ENCODE measurements around the gene JARID2.

Gene JARID2

DNA sequence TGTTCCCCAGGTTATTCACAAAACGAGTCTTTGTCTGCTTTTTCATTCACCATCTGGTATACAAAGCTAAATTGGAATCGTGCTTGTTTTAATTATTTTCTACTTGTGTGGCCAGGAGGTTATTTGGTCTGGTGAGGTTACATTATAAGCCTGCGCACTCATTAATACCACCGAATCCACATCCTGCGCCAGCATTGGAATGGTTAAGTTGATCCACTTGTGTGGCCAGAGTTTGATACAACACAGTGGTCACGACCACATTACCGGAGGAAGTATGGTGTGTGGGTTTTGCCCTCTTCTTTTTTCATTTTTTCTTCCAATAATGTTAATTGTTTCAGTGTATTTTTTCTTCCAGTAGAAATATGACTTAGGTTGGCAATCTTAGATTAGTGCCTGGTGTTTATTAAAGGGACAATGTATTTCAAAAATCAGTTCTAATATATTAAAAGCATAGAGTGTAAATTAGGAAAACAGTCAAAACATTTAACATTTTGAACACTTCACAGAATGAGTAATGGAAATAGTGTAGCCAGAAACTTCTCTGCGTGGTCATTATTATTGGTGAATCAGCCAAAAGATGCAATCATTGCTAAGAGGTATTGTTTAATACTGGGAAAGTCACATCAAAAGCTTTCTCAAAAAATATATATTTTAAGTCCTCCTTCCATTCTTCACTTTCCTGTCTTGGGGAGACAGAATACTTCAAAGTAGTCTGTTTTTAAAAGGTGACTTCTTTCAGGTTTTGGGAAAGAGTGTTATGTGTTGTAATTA, 84.5 kb downstream of the JARID2 start:
- TF ChIP-seq FOXP2 (optimal IDR thresholded peaks at IDR 0.05; ENCODE audit: borderline replicate concordance, extremely low read depth, extremely low read length, insufficient read depth) (no peak), TAF1 (IDR thresholded peaks at IDR 0.05; ENCODE audit: borderline replicate concordance, insufficient read depth, low read length) (no peak), POLR2AphosphoS5 (IDR thresholded peaks at IDR 0.05; ENCODE audit: low read depth, low read length) (no peak), SIN3A (IDR thresholded peaks at IDR 0.05; ENCODE audit: borderline replicate concordance, insufficient read depth, low read length) (no peak)
- TF ChIP-seq, protein P1, sequence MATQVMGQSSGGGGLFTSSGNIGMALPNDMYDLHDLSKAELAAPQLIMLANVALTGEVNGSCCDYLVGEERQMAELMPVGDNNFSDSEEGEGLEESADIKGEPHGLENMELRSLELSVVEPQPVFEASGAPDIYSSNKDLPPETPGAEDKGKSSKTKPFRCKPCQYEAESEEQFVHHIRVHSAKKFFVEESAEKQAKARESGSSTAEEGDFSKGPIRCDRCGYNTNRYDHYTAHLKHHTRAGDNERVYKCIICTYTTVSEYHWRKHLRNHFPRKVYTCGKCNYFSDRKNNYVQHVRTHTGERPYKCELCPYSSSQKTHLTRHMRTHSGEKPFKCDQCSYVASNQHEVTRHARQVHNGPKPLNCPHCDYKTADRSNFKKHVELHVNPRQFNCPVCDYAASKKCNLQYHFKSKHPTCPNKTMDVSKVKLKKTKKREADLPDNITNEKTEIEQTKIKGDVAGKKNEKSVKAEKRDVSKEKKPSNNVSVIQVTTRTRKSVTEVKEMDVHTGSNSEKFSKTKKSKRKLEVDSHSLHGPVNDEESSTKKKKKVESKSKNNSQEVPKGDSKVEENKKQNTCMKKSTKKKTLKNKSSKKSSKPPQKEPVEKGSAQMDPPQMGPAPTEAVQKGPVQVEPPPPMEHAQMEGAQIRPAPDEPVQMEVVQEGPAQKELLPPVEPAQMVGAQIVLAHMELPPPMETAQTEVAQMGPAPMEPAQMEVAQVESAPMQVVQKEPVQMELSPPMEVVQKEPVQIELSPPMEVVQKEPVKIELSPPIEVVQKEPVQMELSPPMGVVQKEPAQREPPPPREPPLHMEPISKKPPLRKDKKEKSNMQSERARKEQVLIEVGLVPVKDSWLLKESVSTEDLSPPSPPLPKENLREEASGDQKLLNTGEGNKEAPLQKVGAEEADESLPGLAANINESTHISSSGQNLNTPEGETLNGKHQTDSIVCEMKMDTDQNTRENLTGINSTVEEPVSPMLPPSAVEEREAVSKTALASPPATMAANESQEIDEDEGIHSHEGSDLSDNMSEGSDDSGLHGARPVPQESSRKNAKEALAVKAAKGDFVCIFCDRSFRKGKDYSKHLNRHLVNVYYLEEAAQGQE (IDR thresholded peaks at IDR 0.05; ENCODE audit: insufficient read depth in 1 of 2, low read depth in 2 of 2, low read length in 2 of 2), result no peak

DNA sequence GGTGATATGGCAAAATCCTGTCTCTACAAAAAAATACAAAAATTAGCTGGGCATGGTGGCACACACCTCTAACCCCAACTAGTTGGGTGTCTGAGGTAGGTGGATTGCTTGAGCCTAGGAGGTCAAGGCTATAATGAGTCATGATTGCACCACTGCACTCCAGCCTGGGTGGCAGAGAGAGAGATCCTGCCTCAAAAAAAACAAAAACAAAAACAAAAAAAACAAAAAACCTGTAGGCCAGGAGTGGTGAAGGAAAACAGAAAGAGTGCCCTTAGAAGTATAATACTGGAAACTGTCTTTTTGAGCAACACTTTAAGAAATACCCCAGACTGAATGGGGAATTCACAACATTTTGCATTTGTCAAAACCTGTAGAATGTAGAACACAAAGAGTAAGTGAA, 85.3 kb downstream of the JARID2 start:
- TF ChIP-seq TAF1 (IDR thresholded peaks at IDR 0.05; ENCODE audit: borderline replicate concordance, insufficient read depth, low read length), result no peak
- no peak for TF ChIP-seq POLR2AphosphoS5 (IDR thresholded peaks at IDR 0.05; ENCODE audit: low read depth, low read length)
- no peak for TF ChIP-seq FOXP2 (optimal IDR thresholded peaks at IDR 0.05; ENCODE audit: borderline replicate concordance, extremely low read depth, extremely low read length, insufficient read depth)
- no peak for TF ChIP-seq SIN3A (IDR thresholded peaks at IDR 0.05; ENCODE audit: borderline replicate concordance, insufficient read depth, low read length)
- TF ChIP-seq, protein P1 (IDR thresholded peaks at IDR 0.05; ENCODE audit: insufficient read depth in 1 of 2, low read depth in 2 of 2, low read length in 2 of 2), result no peak

DNA sequence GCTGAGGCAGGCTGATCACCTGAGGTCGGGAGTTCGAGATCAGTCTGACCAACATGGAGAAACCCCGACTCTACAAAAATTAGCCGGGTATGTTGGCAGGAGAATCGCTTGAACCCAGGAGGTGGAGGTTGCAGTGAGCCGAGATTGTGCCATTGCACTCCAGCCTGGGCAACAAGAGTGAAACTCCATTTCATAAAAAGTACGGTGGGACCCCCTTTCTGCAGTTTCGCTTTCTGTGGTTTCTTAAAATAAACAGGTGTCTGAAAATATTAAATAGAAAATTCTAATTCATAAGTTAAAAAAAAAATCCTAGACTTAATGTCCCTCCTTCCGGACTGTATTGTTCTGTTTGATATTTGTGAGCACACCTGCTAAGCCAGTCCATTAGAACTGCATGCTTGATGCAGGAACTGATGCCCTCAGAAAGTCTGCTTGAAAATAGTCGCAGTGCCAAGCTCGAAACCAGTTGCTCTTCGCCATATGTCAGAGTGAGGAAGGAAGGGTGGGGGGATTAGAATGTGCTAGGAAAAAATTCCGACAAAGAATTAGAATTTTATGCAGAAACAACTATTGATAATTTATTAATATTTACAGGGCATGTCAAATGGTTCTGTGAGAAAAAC, 85.9 kb downstream of the JARID2 start:
- no peak for TF ChIP-seq SIN3A (IDR thresholded peaks at IDR 0.05; ENCODE audit: borderline replicate concordance, insufficient read depth, low read length)
- TF ChIP-seq TAF1 (IDR thresholded peaks at IDR 0.05; ENCODE audit: borderline replicate concordance, insufficient read depth, low read length), result no peak
- TF ChIP-seq FOXP2 (optimal IDR thresholded peaks at IDR 0.05; ENCODE audit: borderline replicate concordance, extremely low read depth, extremely low read length, insufficient read depth), result no peak
- TF ChIP-seq, protein P1 (IDR thresholded peaks at IDR 0.05; ENCODE audit: insufficient read depth in 1 of 2, low read depth in 2 of 2, low read length in 2 of 2), result no peak
- TF ChIP-seq POLR2AphosphoS5 (IDR thresholded peaks at IDR 0.05; ENCODE audit: low read depth, low read length), result no peak

DNA sequence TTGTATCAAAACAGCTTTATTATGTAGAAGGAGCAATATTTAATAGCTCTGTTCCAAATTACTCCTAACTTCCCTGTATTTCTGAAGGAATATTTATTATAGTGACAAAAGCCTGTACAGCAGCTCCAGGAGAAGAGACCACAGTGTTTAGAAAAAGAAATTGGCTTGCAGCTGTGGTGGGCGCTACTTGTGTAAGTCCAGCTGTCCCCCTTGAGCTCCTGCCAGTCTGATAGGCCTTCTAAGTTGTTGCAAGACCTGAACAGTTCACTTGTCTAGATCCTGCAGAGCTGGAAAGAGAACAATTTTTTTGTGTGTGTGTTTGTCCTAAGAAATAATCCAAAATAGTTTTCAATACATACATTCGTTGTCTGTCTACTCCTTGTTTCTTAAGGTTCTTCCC, 86.6 kb downstream of the JARID2 start:
- no peak for TF ChIP-seq SIN3A (IDR thresholded peaks at IDR 0.05; ENCODE audit: borderline replicate concordance, insufficient read depth, low read length)
- TF ChIP-seq TAF1 (IDR thresholded peaks at IDR 0.05; ENCODE audit: borderline replicate concordance, insufficient read depth, low read length), result no peak
- no peak for TF ChIP-seq FOXP2 (optimal IDR thresholded peaks at IDR 0.05; ENCODE audit: borderline replicate concordance, extremely low read depth, extremely low read length, insufficient read depth)
- no peak for TF ChIP-seq POLR2AphosphoS5 (IDR thresholded peaks at IDR 0.05; ENCODE audit: low read depth, low read length)
- TF ChIP-seq, protein P1 (IDR thresholded peaks at IDR 0.05; ENCODE audit: insufficient read depth in 1 of 2, low read depth in 2 of 2, low read length in 2 of 2), result no peak
